Suprapubic skin (tissue), 4 donors: Measurements from ENCODE around the gene ATOH8.

Experiments used
- CTCF ChIP-seq, 2 donors: fragments of 200-600 bp in 1 of 2; fragments of 450-650 bp in 1 of 2; sonication (generic) in 1 of 2; IDR thresholded peaks; one replicate each; pipeline ENCODE4 v1.5.1; 2016 to 2019; ENCODE audit warnings: antibody characterized with exemption in 2 of 2, mild to moderate bottlenecking in 1 of 2, moderate library complexity in 1 of 2
- EP300 ChIP-seq: sonication (generic); formaldehyde crosslinking; IDR thresholded peaks from one replicate; pipeline ENCODE4 v1.6.1; 2017; ENCODE audit warnings: antibody characterized with exemption
- POLR2A ChIP-seq, 2 donors: fragments of 450-650 bp; IDR thresholded peaks; one replicate each; pipeline ENCODE4 v1.6.1; 2017; ENCODE audit warnings: antibody characterized with exemption in 2 of 2, mild to moderate bottlenecking in 2 of 2, moderate library complexity in 2 of 2
- POLR2AphosphoS5 ChIP-seq, 3 donors: sonication (generic); formaldehyde crosslinking; IDR thresholded peaks; one replicate each; pipeline ENCODE4 v1.6.1; 2017; ENCODE audit warnings: antibody characterized with exemption in 3 of 3

GRCh38 chr2:85760872-85761271 lies 7.1 kb downstream of the ATOH8 start:
- TF ChIP-seq POLR2AphosphoS5 (IDR thresholded peaks at IDR 0.05): no peak
- TF ChIP-seq CTCF (IDR thresholded peaks at IDR 0.05): no peak
- TF ChIP-seq POLR2A (IDR thresholded peaks at IDR 0.05): no peak
- TF ChIP-seq EP300: no peak
